ENCODE data around the gene PLPP4.
A peak's percentile ranks its signal among the peaks of the same experiment; 100 is the strongest.

PLPP4 gene

DNA sequence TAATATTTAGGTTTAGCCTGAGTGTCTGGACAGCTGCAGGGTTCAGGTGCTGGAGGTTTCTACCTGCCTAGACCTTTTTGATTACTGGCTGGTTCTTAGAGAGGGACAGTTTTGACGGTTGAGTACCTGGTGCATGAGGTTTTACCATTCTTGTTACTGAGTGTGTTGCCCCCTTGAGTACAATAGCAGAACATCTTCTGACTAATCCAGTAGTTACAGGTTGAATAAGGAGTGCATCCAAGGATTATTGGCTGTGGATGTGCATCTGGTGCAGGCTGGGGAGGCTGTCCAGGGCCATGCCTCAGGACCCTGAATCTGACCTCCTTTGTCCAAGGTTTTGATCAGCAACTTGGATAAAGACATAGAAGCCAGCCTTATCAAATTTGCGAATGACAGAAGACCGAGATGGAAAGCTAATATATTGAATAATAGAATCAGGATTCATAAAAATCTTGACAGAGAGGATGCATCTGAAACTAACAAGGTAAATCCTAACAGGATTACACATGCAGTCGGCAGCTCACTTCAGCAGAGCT, 23.1 kb downstream of the PLPP4 start:
- TF ChIP-seq, protein P1, sequence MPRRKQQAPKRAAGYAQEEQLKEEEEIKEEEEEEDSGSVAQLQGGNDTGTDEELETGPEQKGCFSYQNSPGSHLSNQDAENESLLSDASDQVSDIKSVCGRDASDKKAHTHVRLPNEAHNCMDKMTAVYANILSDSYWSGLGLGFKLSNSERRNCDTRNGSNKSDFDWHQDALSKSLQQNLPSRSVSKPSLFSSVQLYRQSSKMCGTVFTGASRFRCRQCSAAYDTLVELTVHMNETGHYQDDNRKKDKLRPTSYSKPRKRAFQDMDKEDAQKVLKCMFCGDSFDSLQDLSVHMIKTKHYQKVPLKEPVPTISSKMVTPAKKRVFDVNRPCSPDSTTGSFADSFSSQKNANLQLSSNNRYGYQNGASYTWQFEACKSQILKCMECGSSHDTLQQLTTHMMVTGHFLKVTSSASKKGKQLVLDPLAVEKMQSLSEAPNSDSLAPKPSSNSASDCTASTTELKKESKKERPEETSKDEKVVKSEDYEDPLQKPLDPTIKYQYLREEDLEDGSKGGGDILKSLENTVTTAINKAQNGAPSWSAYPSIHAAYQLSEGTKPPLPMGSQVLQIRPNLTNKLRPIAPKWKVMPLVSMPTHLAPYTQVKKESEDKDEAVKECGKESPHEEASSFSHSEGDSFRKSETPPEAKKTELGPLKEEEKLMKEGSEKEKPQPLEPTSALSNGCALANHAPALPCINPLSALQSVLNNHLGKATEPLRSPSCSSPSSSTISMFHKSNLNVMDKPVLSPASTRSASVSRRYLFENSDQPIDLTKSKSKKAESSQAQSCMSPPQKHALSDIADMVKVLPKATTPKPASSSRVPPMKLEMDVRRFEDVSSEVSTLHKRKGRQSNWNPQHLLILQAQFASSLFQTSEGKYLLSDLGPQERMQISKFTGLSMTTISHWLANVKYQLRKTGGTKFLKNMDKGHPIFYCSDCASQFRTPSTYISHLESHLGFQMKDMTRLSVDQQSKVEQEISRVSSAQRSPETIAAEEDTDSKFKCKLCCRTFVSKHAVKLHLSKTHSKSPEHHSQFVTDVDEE (CRISPR knock-in tag; IDR thresholded peaks at IDR 0.05), result no peak
- no peak for TF ChIP-seq TOX (CRISPR knock-in tag; IDR thresholded peaks at IDR 0.05; ENCODE audit: borderline replicate concordance)
- no peak for TF ChIP-seq OSR1 (CRISPR knock-in tag; IDR thresholded peaks at IDR 0.05)
- TF ChIP-seq TCF4 (CRISPR knock-in tag; IDR thresholded peaks at IDR 0.05; ENCODE audit: borderline replicate concordance), result no peak
- TF ChIP-seq, protein P2, sequence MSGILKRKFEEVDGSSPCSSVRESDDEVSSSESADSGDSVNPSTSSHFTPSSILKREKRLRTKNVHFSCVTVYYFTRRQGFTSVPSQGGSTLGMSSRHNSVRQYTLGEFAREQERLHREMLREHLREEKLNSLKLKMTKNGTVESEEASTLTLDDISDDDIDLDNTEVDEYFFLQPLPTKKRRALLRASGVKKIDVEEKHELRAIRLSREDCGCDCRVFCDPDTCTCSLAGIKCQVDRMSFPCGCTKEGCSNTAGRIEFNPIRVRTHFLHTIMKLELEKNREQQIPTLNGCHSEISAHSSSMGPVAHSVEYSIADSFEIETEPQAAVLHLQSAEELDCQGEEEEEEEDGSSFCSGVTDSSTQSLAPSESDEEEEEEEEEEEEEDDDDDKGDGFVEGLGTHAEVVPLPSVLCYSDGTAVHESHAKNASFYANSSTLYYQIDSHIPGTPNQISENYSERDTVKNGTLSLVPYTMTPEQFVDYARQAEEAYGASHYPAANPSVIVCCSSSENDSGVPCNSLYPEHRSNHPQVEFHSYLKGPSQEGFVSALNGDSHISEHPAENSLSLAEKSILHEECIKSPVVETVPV (CRISPR knock-in tag; IDR thresholded peaks at IDR 0.05), result no peak
- TF ChIP-seq BACH2 (CRISPR knock-in tag; IDR thresholded peaks at IDR 0.05; ENCODE audit: borderline replicate concordance), result no peak
- no peak for TF ChIP-seq ZFP30 (CRISPR knock-in tag; IDR thresholded peaks at IDR 0.05)
- TF ChIP-seq, protein P3, sequence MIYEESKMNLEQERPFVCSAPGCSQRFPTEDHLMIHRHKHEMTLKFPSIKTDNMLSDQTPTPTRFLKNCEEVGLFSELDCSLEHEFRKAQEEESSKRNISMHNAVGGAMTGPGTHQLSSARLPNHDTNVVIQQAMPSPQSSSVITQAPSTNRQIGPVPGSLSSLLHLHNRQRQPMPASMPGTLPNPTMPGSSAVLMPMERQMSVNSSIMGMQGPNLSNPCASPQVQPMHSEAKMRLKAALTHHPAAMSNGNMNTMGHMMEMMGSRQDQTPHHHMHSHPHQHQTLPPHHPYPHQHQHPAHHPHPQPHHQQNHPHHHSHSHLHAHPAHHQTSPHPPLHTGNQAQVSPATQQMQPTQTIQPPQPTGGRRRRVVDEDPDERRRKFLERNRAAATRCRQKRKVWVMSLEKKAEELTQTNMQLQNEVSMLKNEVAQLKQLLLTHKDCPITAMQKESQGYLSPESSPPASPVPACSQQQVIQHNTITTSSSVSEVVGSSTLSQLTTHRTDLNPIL (CRISPR knock-in tag; IDR thresholded peaks at IDR 0.05; ENCODE audit: low read depth), result no peak
- TF ChIP-seq RARB (CRISPR knock-in tag; IDR thresholded peaks at IDR 0.05), result no peak
- no peak for TF ChIP-seq ISL1 (CRISPR knock-in tag; IDR thresholded peaks at IDR 0.05)
- TF ChIP-seq PPARA (CRISPR knock-in tag; IDR thresholded peaks at IDR 0.05; ENCODE audit: borderline replicate concordance), result no peak
- no peak for TF ChIP-seq ARNTL (CRISPR knock-in tag; IDR thresholded peaks at IDR 0.05; ENCODE audit: borderline replicate concordance, low read depth)
- TF ChIP-seq CSDC2 (CRISPR knock-in tag; IDR thresholded peaks at IDR 0.05), result no peak
- no peak for TF ChIP-seq GLIS3 (CRISPR knock-in tag; IDR thresholded peaks at IDR 0.05)
- TF ChIP-seq SNAI2 (CRISPR knock-in tag; IDR thresholded peaks at IDR 0.05), result no peak
- TF ChIP-seq ZNF8 (CRISPR knock-in tag; IDR thresholded peaks at IDR 0.05), result no peak
- TF ChIP-seq ZNF565 (CRISPR knock-in tag; conservative IDR thresholded peaks at IDR 0.05; ENCODE audit: low read depth), result no peak
- no peak for TF ChIP-seq ZFP3 (CRISPR knock-in tag; IDR thresholded peaks at IDR 0.05)

DNA sequence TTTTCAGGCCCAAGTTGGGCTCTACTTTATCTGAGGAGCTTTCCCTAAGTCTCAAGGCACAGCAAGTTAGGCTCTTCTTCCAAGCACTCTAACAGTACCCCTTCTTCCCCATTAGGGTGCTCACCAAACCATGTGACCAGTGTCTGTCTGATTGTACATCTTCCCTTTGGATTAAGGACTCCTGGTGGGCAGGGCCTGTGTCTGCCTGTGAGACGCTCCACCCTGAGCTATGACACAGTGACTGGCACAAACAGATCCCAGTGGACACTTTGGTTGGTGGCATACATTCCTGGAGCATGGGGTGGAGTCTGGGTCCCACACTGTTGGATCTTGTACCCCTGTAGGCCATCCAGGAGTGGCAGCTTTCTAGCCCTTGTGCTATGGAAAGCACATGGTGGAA, 23.8 kb downstream of the PLPP4 start:
- TF ChIP-seq ESRRG (CRISPR knock-in tag; IDR thresholded peaks at IDR 0.05), result no peak
- TF ChIP-seq ZNF8 (CRISPR knock-in tag; IDR thresholded peaks at IDR 0.05), result no peak
- TF ChIP-seq, protein P2 (CRISPR knock-in tag; IDR thresholded peaks at IDR 0.05), result no peak
- no peak for TF ChIP-seq GLIS3 (CRISPR knock-in tag; IDR thresholded peaks at IDR 0.05)
- TF ChIP-seq OSR1 (CRISPR knock-in tag; IDR thresholded peaks at IDR 0.05), result no peak
- no peak for TF ChIP-seq ZC3H10 (CRISPR knock-in tag; IDR thresholded peaks at IDR 0.05)
- TF ChIP-seq ZFP3 (CRISPR knock-in tag; IDR thresholded peaks at IDR 0.05), result no peak
- TF ChIP-seq ARNTL (CRISPR knock-in tag; IDR thresholded peaks at IDR 0.05; ENCODE audit: borderline replicate concordance, low read depth), result no peak
- TF ChIP-seq, protein P3 (CRISPR knock-in tag; IDR thresholded peaks at IDR 0.05; ENCODE audit: low read depth), result no peak
- no peak for ATAC-seq

More for the DNA sequence above, 23.1 kb downstream of the PLPP4 start:
- ATAC-seq, result peak; percentile 59

DNA sequence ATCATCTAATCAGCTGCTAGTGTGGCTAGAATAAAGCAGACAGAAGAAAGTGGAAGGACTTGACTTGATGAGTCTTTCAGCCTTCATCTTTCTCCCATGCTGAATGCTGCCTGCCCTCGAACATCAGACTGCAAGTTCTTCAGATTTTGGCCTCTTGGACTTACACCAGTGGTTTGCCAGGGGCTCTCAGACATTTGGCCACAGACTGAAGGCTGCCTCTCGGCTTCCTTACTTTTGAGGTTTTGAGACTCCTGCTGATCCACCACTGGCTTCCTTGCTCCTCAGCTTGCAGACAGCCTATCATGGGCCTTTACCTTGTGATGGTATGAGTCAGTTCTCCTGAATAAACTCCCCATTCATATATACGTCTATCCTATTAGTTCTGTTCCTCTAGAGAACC, 26.0 kb downstream of the PLPP4 start:
- TF ChIP-seq TCF4 (CRISPR knock-in tag; IDR thresholded peaks at IDR 0.05; ENCODE audit: borderline replicate concordance), result no peak
- TF ChIP-seq, protein P4, sequence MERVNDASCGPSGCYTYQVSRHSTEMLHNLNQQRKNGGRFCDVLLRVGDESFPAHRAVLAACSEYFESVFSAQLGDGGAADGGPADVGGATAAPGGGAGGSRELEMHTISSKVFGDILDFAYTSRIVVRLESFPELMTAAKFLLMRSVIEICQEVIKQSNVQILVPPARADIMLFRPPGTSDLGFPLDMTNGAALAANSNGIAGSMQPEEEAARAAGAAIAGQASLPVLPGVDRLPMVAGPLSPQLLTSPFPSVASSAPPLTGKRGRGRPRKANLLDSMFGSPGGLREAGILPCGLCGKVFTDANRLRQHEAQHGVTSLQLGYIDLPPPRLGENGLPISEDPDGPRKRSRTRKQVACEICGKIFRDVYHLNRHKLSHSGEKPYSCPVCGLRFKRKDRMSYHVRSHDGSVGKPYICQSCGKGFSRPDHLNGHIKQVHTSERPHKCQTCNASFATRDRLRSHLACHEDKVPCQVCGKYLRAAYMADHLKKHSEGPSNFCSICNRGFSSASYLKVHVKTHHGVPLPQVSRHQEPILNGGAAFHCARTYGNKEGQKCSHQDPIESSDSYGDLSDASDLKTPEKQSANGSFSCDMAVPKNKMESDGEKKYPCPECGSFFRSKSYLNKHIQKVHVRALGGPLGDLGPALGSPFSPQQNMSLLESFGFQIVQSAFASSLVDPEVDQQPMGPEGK (CRISPR knock-in tag; IDR thresholded peaks at IDR 0.05; ENCODE audit: borderline replicate concordance), result no peak
- TF ChIP-seq RARB (CRISPR knock-in tag; IDR thresholded peaks at IDR 0.05), result no peak
- no peak for TF ChIP-seq ZC3H10 (CRISPR knock-in tag; IDR thresholded peaks at IDR 0.05)
- TF ChIP-seq, protein P5, sequence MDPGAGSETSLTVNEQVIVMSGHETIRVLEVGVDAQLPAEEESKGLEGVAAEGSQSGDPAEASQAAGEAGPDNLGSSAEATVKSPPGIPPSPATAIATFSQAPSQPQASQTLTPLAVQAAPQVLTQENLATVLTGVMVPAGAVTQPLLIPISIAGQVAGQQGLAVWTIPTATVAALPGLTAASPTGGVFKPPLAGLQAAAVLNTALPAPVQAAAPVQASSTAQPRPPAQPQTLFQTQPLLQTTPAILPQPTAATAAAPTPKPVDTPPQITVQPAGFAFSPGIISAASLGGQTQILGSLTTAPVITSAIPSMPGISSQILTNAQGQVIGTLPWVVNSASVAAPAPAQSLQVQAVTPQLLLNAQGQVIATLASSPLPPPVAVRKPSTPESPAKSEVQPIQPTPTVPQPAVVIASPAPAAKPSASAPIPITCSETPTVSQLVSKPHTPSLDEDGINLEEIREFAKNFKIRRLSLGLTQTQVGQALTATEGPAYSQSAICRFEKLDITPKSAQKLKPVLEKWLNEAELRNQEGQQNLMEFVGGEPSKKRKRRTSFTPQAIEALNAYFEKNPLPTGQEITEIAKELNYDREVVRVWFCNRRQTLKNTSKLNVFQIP (CRISPR knock-in tag; IDR thresholded peaks at IDR 0.05; ENCODE audit: borderline replicate concordance, low read depth), result no peak
- TF ChIP-seq PPARA (CRISPR knock-in tag; IDR thresholded peaks at IDR 0.05; ENCODE audit: borderline replicate concordance), result no peak
- TF ChIP-seq BACH2 (CRISPR knock-in tag; IDR thresholded peaks at IDR 0.05; ENCODE audit: borderline replicate concordance), result no peak
- no peak for TF ChIP-seq ESRRG (CRISPR knock-in tag; IDR thresholded peaks at IDR 0.05)
- TF ChIP-seq ZNF565 (CRISPR knock-in tag; conservative IDR thresholded peaks at IDR 0.05; ENCODE audit: low read depth), result no peak
- TF ChIP-seq ZFP30 (CRISPR knock-in tag; IDR thresholded peaks at IDR 0.05), result no peak
- TF ChIP-seq OSR1 (CRISPR knock-in tag; IDR thresholded peaks at IDR 0.05), result no peak
- ATAC-seq, result no peak

Data from SK-N-SH treated with all-trans-retinoic acid at 6 μM for 48 hours (cell line).